Activated T-cell treated with anti-CD3 and anti-CD28 coated beads for 48 hours (primary cell): ENCODE data around the gene MARCHF6.
"Not testable (repeated sequence)": the region's sequence is repeated elsewhere in the genome, so short reads cannot be mapped to it uniquely, and the experiment has no call there.

Source experiments
- DNase-seq: peaks from one replicate; pipeline ENCODE4 v3.0.0-alpha.2; 2020; ENCODE audit warnings: low read depth

Gene MARCHF6

GRCh38 chr5:10323588-10324488, 29.7 kb upstream of the MARCHF6 start:
- no peak for DNase-seq

DNA sequence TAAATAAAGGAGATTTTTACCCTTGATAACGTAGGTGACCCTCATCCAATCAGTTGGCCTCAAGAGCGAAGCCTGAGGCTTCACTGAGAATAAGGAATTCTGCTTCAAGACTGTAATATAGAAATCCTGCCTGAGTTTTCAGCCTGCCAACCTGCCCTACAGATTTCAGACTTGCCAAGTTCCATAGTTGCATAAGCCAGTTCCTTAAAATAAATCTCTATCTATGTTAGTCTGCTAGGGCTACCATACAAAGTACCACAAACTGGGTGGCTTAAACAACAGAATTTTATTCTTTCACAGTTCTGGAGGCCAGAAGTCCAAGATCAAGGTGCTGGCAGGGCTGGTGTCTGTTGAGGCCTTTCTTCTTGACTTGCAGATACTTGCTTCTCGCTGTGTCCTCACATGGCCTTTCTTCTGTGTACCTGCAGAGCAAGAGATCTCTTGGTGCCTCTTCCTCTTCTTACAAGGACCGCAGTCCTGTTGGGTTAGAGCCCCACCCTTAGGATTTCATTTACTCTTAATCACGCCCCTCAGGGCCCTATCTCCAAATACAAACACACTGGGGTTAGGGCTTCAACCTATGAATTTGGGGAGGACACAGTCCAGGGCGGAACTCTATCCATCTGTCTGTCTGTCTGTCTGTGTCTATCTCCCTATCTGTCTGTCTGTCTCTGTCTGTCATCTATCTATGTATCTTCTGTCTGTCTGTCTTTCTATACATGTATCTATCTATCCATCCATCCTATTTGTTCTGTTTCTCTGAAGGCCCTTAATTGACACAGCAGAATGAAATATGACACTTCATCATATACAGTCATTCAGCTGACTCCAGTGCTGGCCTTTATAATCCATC, 28.8 kb upstream of the MARCHF6 start:
- DNase-seq, result no peak

DNA sequence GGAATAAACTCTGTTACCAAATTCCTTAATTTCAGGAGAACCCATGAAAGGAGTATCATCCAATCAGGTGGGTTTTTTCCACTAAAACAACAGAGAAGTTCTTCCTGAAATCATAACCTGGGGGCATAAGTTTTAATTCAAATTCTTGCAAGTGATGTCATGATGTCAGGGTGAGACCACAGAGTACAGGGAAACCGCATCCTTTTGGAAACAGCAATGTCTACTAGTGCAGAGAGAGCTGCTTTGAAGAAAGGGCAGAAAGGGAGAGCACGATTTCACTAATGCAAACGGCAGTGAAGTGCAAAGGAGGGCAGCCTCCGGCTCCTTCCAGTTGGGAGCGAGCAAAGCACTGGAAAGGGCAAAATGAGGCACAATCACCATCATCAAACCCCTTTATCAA, 25.2 kb upstream of the MARCHF6 start:
- DNase-seq, result no peak

GRCh38 chr5:10329446-10329819, 24.1 kb upstream of the MARCHF6 start:
- DNase-seq, result no peak

DNA sequence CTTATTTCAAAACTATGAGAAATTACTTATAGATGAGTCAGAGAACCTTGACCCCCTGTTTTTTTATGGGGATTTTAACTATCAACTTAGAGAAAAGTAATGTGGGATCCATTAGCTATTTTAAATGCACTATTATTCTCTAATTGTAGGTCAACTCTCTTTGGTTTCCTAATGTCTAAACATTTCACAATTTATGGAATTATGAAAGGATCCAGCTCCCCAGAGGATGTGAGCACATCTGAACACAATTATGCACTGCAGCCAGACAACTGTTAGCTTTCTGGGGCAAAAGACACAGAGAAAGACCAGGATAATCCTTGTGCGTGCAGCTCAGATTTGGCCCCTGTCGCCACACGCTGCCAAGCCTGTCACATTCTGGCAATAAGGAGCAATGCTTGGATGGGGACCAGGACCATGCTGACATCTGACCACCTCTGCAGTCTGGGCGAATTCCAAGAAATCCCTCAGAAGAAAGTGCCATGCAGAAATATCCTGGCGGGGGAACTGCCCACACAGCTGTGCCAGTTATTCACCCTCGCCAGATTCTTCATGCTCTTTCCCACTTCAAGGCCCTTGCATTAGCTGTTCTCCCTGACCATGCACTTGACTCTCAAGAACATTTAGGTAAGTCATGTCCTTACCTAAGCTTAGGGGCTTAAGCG, 23.5 kb upstream of the MARCHF6 start:
- DNase-seq, result no peak

DNA sequence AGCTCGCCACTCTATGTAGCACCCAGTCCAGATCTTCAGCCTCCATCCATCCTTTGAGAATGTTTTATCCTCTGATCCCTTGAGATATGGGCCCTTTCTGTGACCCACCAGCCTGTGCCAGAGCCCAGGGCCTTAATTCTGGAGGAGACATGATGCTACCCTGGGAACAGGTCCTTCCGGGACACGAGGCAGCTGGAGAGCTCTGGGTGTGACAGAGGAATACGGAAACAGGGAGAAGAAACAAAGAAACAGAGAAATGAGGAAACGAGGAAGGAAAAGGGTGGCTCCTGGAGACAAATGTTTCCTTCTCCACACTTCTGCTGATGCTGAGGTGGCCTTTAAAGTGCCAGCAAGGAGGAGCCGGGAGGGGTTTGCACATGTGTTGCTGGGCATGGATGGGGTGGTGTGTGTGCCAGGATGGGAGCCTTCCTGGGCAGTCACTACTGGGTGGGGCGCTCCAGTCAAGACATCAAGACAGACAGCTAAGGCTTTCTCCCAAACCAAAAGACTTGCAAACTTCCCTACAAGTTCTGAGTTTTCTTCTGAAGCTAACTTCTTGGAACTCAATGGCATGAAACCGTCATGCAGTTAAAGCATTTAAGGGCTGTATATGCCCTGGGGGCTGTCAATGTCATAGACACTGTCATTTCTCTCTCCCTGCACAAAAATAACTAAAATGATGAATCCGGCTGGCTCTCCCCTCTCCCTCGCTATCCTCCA, 22.8 kb upstream of the MARCHF6 start:
- no peak for DNase-seq

DNA sequence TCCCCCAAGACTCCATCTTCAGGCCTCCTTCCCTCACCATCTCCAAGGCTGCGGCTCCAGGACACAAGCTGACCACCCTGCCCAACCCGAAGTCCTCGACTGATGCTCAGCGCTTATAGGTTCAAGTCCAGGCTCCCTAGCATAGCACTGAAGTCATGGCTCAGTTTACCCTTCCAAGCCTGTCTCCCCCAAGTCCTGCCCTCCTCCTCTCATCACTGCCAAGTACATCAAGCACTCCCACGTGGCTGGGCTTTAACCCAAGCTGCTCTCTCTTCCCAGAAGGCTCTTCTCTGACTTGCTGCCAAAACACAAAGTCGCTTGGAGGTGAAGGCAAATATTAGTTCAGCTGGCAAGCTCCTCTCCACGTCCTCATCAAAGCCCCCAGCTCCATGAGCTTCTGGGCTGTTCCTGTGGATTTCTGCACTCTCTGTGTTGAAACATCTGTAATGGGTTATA, 22.1 kb upstream of the MARCHF6 start:
- no peak for DNase-seq

DNA sequence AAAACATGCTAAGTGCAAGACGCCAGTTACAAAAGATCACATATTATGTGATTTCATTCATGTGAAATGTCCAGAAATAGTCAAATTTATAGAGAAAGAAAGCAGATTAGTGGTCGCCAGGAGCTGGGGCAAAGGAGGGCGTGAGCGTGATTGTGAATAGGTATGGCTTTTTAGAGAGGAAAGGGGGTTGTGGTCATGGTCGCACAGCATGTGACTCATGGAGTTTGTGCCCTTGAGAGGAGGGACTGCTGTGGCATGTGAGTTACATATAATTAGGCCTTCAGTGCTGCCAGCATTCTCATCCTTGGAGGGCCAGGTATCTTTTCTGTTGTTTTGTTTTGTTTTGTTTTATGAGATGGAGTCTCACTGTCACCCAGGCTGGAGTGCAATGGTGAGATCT, 21.2 kb upstream of the MARCHF6 start:
- DNase-seq, result no peak

DNA sequence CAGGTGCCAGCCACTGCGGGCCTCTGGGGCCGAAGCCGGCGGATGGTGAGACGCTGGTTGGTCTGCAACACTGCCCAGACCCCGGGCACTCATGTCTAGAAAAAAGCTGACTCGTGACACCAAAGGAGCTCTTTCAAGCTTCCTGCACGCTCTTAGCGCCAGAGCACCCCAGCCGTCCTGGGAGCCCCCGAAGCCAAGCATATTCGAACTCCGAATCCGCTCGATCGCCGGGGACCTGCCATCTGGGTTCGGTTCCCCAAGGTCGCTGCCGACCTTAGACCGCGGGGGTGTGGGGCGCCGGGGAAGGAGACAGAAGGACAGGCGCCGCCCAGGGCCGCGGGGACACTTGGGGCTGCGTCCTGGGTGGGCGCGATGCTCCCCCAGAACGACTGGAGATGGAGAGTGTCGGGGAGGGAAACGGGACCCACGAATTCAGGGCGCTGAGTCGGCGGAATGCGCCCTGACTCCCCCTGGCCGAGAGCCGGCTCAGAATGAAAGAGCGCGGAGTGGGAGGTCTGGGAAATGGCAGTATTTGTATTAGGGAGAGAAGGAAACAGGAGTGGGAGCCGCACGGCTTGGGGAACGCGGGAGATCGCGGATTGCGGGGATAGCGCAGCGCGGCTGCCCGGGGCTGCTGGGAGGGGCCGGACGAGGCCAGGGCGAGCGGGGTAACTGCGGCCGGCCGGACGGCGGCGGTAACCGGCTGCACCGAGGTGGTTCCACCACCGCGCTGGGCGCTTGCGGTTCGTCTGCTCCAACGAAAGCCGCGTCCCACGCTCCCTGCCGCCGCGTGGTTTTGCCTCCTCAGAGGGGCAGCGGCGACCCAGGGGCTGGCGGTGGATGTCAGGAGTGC, 20.1 kb upstream of the MARCHF6 start:
- DNase-seq, result no peak

DNA sequence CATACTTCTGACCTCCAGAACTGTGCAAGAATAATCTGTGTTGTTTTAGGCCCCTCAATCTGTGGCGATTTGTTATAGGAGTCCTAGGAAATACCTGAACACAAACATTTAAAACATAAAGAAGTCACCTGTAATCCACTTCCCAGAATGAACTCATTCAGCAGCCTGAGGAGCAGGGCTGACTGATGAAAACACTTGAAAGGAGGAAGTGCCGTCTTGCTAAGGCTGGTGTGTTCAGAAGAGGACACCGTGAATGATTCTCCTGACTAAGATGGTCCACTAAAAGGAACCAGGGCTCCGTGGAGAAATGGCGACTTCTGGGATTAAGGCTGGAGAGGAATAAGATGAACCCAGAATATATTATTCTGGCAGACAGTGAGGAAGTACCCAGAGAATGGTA, 18.7 kb upstream of the MARCHF6 start:
- no peak for DNase-seq

GRCh38 chr5:10335711-10336470, 17.6 kb upstream of the MARCHF6 start:
- no peak for DNase-seq

DNA sequence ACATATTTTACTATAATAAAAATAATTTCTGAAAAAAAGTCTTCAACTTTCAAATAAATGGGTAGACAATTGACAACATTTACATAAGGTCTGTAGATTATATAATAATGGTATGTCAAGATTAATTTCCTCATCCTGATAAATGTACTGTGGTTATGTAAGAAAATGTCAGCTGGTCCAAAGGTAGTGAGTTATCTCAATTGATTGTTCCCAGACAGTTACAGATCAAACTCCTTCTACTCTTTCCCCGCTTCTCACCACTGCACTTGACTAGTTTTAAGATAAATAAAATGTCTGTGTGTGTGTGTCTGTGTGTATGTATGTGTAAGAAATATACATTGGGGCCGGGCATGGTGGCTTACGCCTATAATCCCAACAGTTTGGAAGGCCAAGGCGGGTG, 16.4 kb upstream of the MARCHF6 start:
- no peak for DNase-seq

GRCh38 chr5:10337986-10338385, 15.5 kb upstream of the MARCHF6 start:
- no peak for DNase-seq

DNA sequence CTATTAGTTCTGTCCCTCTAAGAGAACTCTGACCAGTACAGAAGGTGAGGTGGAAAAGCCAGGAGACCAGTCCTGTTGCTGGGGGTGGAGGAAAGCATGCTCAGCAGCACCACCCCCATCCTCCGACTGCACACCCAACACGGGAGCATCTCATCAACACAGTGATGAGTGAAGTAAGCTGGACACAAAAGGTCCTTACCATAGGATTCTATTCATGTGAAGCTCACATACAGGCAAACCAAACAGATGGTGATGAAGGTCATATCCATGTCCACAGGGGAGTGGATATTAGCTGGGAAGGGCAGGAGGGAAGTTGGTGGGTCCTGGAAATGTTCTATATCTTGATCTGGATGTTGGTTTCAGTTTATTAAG, 14.8 kb upstream of the MARCHF6 start:
- DNase-seq, result no peak

- DNase-seq, result no peak
Observed at GRCh38 chr5:10339058-10339811, 14.3 kb upstream of the MARCHF6 start.

- DNase-seq, result no peak
Observed at GRCh38 chr5:10339958-10340357, 13.5 kb upstream of the MARCHF6 start.

DNA sequence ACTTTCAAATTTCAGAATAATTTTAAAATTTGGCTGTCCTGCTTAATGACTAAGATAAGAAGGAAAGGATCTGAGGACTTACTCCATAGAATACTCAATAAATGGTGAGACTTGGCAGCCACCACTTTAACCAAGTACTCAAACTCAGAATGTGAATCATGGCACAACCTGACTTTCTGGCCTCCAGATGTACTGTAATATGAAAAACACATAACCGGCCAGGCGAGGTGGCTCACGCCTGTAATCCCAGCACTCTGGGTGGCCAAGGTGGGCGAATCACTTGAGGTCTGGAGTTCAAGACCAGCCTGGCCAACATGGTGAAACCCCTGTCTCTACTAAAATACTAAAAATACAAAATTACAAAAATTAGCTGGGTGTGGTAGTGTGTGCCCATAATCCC, 10.0 kb upstream of the MARCHF6 start:
- no peak for DNase-seq

DNA sequence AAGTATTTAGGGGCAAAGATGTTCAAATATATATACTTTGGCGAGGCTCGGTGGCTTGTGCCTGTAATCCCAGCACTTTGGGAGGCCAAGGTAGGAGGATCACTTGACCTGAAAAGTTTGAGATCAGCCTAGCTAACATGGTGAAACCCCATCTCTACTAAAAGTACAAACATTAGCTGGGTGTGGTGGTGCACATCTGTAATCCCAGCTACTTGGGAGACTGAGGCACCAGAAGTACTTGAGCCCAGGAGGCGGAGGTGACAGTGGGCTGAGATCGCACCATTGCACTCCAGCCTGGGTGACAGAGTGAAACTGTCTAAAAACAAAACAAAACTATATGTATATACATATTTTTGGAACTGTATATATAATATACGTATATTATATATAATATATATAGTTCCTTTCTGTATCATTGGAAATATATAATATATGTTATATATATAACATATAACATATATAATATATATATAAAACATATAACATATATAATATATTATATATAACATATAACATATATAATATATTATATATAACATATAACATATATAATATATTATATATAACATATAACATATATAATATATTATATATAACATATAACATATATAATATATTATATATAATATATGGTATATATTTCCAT, 8.9 kb upstream of the MARCHF6 start:
- DNase-seq, result not testable (repeated sequence)

DNA sequence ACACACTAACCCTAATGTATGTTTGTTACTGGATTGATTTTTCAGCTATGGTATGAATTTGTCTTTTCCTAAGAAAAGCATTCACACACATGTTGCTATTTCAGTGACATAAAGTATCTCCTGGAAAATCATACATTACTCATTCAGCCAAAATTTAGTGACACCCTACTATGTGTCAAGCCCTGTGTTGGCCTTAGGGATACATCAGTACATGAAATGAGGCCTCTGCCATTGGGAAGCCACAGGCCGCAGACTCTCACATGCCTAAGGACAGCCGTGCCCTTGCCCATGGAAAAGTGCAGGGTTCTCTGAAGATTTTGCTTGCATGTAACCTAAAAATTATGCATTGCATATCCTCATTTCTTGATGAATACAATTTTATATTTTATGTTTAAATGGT, 5.2 kb upstream of the MARCHF6 start:
- DNase-seq, result no peak
